Spleen (tissue), 7 donors: Measurements from ENCODE around the gene MFN2.

Experiments used
- POLR2A ChIP-seq, 3 donors: fragments of 450-650 bp; IDR thresholded peaks; one replicate each; pipeline ENCODE4 v1.5.1; 2017; ENCODE audit warnings: antibody characterized with exemption in 3 of 3, mild to moderate bottlenecking in 1 of 3
- TF ChIP-seq, protein P1 (sequence below), 11 experiments: fragments of 200-600 bp in 7 of 11; fragments of 450-650 bp in 4 of 11; sonication (generic) in 4 of 11; IDR thresholded peaks in 8 of 11; conservative IDR thresholded peaks in 3 of 11; 1 replicate in 7 of 11; 2 replicates in 4 of 11; pipeline versions ENCODE4 v1.4.0 to v1.8.0; 2016 to 2021; ENCODE audit warnings: antibody characterized with exemption in 11 of 11, inconsistent platforms in 4 of 11, mild to moderate bottlenecking in 1 of 11
- donor health status: DM: no; HTN: no; CAD: no; lungs with moderate emphysema.
- donor health status: DM: no; HTN: no; CAD: no.
- donor health status: DM: no; HTN: no; CAD: no.

DNA sequence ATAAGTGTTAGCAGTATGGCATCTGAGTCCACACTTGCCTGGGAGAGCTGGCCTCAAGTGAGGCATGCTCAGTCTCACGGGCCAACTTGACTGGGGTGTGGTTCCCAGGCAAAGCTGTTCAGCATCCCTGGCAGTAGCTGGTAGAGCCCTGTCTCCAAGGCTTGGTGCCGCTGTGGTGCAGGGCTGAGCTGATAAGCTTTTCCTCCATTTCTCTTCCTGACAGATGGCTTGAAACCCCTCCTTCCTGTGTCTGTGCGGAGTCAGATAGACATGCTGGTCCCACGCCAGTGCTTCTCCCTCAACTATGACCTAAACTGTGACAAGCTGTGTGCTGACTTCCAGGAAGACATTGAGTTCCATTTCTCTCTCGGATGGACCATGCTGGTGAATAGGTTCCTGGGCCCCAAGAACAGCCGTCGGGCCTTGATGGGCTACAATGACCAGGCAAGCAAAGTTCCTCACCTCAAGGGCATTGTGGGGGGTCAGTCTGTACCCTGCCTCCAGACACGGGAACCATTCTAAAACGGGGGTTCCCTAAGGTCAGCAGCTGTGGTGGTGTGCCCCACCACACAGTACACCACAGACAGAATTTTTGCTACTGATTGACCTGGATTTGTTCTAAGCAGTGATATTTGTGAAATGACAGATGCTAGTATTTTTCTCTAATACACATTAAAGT, 25.4 kb downstream of the MFN2 start:
- TF ChIP-seq, protein P1, sequence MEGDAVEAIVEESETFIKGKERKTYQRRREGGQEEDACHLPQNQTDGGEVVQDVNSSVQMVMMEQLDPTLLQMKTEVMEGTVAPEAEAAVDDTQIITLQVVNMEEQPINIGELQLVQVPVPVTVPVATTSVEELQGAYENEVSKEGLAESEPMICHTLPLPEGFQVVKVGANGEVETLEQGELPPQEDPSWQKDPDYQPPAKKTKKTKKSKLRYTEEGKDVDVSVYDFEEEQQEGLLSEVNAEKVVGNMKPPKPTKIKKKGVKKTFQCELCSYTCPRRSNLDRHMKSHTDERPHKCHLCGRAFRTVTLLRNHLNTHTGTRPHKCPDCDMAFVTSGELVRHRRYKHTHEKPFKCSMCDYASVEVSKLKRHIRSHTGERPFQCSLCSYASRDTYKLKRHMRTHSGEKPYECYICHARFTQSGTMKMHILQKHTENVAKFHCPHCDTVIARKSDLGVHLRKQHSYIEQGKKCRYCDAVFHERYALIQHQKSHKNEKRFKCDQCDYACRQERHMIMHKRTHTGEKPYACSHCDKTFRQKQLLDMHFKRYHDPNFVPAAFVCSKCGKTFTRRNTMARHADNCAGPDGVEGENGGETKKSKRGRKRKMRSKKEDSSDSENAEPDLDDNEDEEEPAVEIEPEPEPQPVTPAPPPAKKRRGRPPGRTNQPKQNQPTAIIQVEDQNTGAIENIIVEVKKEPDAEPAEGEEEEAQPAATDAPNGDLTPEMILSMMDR (IDR thresholded peaks at IDR 0.05 in 8 of 11, conservative IDR thresholded peaks at IDR 0.05 in 3 of 11) = no peak
- TF ChIP-seq POLR2A (IDR thresholded peaks at IDR 0.05) = no peak
